ENCODE measurements around the gene FUT8. TPM values are rescaled to one million over a fixed set of nuclear protein-coding genes. Genes with fewer than 3 reads are reported as not detected.

The FUT8 gene
- total RNA-seq, 1 experiment from 2014 or later, result 129 TPM

- Mint-ChIP-seq H3K9me3 (ENCODE audit: low read depth, unreplicated experiment) (no peaks in the 10 kb centered on the region), H3K4me3 (ENCODE audit: low read depth, unreplicated experiment) (no peak overlapping the region), H3K27me3 (ENCODE audit: unreplicated experiment) (no peaks in the 10 kb centered on the region), H3K36me3 (ENCODE audit: insufficient read depth, unreplicated experiment) (no peaks in the 10 kb centered on the region), H3K27ac (ENCODE audit: unreplicated experiment) (peak overlapping the region; percentile 41), H3K4me1 (ENCODE audit: low read depth, unreplicated experiment) (no peaks in the 10 kb centered on the region)
- CTCF ChIA-PET, result interaction anchor here (0.6 kb wide), 1 partner anchor 57 kb away, joined by 3 read pairs; no protein-coding TSS in a partner anchor
- intact Hi-C loops (cut with micrococcal nuclease; ENCODE audit: unreplicated experiment), result no loop called here
- BruUV-seq (replicated peaks), result no TSS peak
- no peak for DNase-seq
- no peak for TF ChIP-seq CTCF (IDR thresholded peaks at IDR 0.05; ENCODE audit: unreplicated experiment)
These were observed 105.4 kb downstream of the FUT8 start for GRCh38 chr14:65517635-65518542.

- Mint-ChIP-seq H3K36me3 (ENCODE audit: insufficient read depth, unreplicated experiment) (no peaks in the 10 kb centered on the region), H3K27me3 (ENCODE audit: unreplicated experiment) (no peaks in the 10 kb centered on the region), H3K9me3 (ENCODE audit: low read depth, unreplicated experiment) (peaks cover 14% of the 10 kb centered on the region)
These were observed 115.5 kb downstream of the FUT8 start for GRCh38 chr14:65528069-65528468.

GRCh38 chr14:65531148-65531547, 118.6 kb downstream of the FUT8 start:
- H3K9me3 Mint-ChIP-seq (ENCODE audit: low read depth, unreplicated experiment), result peaks cover 9% of the 10 kb centered on the region
- no peaks in the 10 kb centered on the region for H3K36me3 Mint-ChIP-seq (ENCODE audit: insufficient read depth, unreplicated experiment)
- no peak overlapping the region for H3K4me3 Mint-ChIP-seq (ENCODE audit: low read depth, unreplicated experiment)
- H3K27me3 Mint-ChIP-seq (ENCODE audit: unreplicated experiment), result no peaks in the 10 kb centered on the region
- intact Hi-C loops (cut with micrococcal nuclease; ENCODE audit: unreplicated experiment), result no loop called here
- no peak for DNase-seq
- no peaks in the 10 kb centered on the region for H3K4me1 Mint-ChIP-seq (ENCODE audit: low read depth, unreplicated experiment)
- no peak overlapping the region for H3K27ac Mint-ChIP-seq (ENCODE audit: unreplicated experiment)
- TF ChIP-seq CTCF (IDR thresholded peaks at IDR 0.05; ENCODE audit: unreplicated experiment), result no peak
- CTCF ChIA-PET, result no interaction called here
- no TSS peak for BruUV-seq (replicated peaks)

More at GRCh38 chr14:65528069-65528468, 115.5 kb downstream of the FUT8 start:
- no peak for DNase-seq
- BruUV-seq (replicated peaks), result no TSS peak
- H3K27ac Mint-ChIP-seq (ENCODE audit: unreplicated experiment), result no peak overlapping the region
- no peaks in the 10 kb centered on the region for H3K4me1 Mint-ChIP-seq (ENCODE audit: low read depth, unreplicated experiment)
- intact Hi-C loops (cut with micrococcal nuclease; ENCODE audit: unreplicated experiment), result no loop called here
- TF ChIP-seq CTCF (IDR thresholded peaks at IDR 0.05; ENCODE audit: unreplicated experiment), result no peak
- CTCF ChIA-PET, result no interaction called here
- H3K4me3 Mint-ChIP-seq (ENCODE audit: low read depth, unreplicated experiment), result no peak overlapping the region

- BruUV-seq (replicated peaks), result no TSS peak
- H3K27ac Mint-ChIP-seq (ENCODE audit: unreplicated experiment), result no peak overlapping the region
- CTCF ChIA-PET, result no interaction called here
These were observed 121.3 kb downstream of the FUT8 start for GRCh38 chr14:65533736-65534404.

More at GRCh38 chr14:65533736-65534404, 121.3 kb downstream of the FUT8 start:
- Mint-ChIP-seq H3K27me3 (ENCODE audit: unreplicated experiment) (no peaks in the 10 kb centered on the region), H3K4me3 (ENCODE audit: low read depth, unreplicated experiment) (no peak overlapping the region), H3K9me3 (ENCODE audit: low read depth, unreplicated experiment) (peaks cover 3% of the 10 kb centered on the region), H3K36me3 (ENCODE audit: insufficient read depth, unreplicated experiment) (no peaks in the 10 kb centered on the region), H3K4me1 (ENCODE audit: low read depth, unreplicated experiment) (no peaks in the 10 kb centered on the region)
- no peak for TF ChIP-seq CTCF (IDR thresholded peaks at IDR 0.05; ENCODE audit: unreplicated experiment)
- intact Hi-C loops (cut with micrococcal nuclease; ENCODE audit: unreplicated experiment), result no loop called here
- no peak for DNase-seq

Data from Calu3 (cell line).